IMR-90 (cell line): ENCODE results near the gene SLC39A11. TPM values are rescaled to one million over a fixed set of nuclear protein-coding genes. Genes with fewer than 3 reads are reported as not detected.

ENCODE experiments used
- ATAC-seq: fragments of 200-7000 bp; cut with Tn5 transposase; 2 replicates; pipeline ENCODE4 v1.9.1; 2020; ENCODE audit warnings: low read depth, mild to moderate bottlenecking, moderate library complexity
- BruUV-seq: library from RNA; stranded (reverse); fragments of 400-500 nt; replicated peaks from 2 replicates; lab custom pipeline; 2021; lab: Mats Ljungman, UMichigan
- CTCF ChIA-PET: fragments of 300-600 bp; formaldehyde crosslinking; extraction: SDS; loops from one replicate; lab custom pipeline; 2021; ENCODE audit warnings: antibody characterized with exemption; lab: Yijun Ruan, JAX
- POLR2A ChIA-PET: fragments of 300-600 bp; sonication (Branson Sonifier 250); formaldehyde crosslinking; loops from one replicate; lab custom pipeline; 2022; ENCODE audit warnings: antibody characterized with exemption; ENCODE audit not compliant: unreplicated experiment; lab: Charles Lee
- DNase-seq: peaks from one replicate; pipeline ENCODE4 v3.0.0; 2013
- H2AFZ ChIP-seq: replicated peaks from 2 replicates; pipeline ENCODE3; 2013; ENCODE audit warnings: low read length, mild to moderate bottlenecking; ENCODE audit not compliant: poor library complexity
- H2AK5ac ChIP-seq: 2 replicates; pipeline ENCODE4 v1.6.1; 2013; ENCODE audit warnings: low read depth, low read length, inconsistent platforms
- H2AK9ac ChIP-seq: replicated peaks from 2 replicates; pipeline ENCODE3; 2013; ENCODE audit warnings: mild to moderate bottlenecking, low read depth, low read length, moderate library complexity; ENCODE audit not compliant: poor library complexity
- H2BK120ac ChIP-seq: 2 replicates; pipeline ENCODE4 v1.6.1; 2013; ENCODE audit warnings: low read depth, low read length, inconsistent platforms
- H2BK15ac ChIP-seq: 3 replicates; pipeline ENCODE4 v1.6.1; 2013; ENCODE audit warnings: low read depth, low read length, inconsistent platforms
- H2BK20ac ChIP-seq: 2 replicates; pipeline ENCODE4 v1.6.1; 2013; ENCODE audit warnings: low read depth, mild to moderate bottlenecking, inconsistent platforms, low read length, moderate library complexity
- H2BK5ac ChIP-seq: 2 replicates; pipeline ENCODE4 v1.6.1; 2013; ENCODE audit warnings: mild to moderate bottlenecking, low read depth, low read length, inconsistent platforms; ENCODE audit not compliant: poor library complexity, severe bottlenecking
- H3K14ac ChIP-seq: replicated peaks from 2 replicates; pipeline ENCODE4 v1.6.1; 2013; ENCODE audit warnings: low read depth, low read length, inconsistent platforms
- H3K18ac ChIP-seq: 2 replicates; pipeline ENCODE4 v1.6.1; 2013; ENCODE audit warnings: low read depth, low read length, control low read depth
- H3K23ac ChIP-seq: 2 replicates; pipeline ENCODE4 v1.6.1; 2013; ENCODE audit warnings: low read depth, low read length, inconsistent platforms
- H3K27ac ChIP-seq: 2 replicates; pipeline ENCODE4 v1.5.1; 2013; ENCODE audit warnings: mild to moderate bottlenecking, control low read depth, low read length; ENCODE audit not compliant: insufficient read depth
- H3K27me3 ChIP-seq: 2 replicates; pipeline ENCODE4 v1.6.1; 2013; ENCODE audit warnings: low read length; ENCODE audit not compliant: control insufficient read depth, insufficient read depth
- H3K36me3 ChIP-seq: 2 replicates; pipeline ENCODE4 v1.6.1; 2013; ENCODE audit warnings: low read length, mixed read lengths; ENCODE audit not compliant: control insufficient read depth, insufficient read depth
- H3K4ac ChIP-seq: 2 replicates; pipeline ENCODE4 v1.6.1; 2013; ENCODE audit warnings: low read depth, low read length, inconsistent platforms
- H3K4me1 ChIP-seq: 2 replicates; pipeline ENCODE4 v1.6.1; 2013; ENCODE audit warnings: low read length, mixed read lengths; ENCODE audit not compliant: control insufficient read depth, insufficient read depth
- H3K4me2 ChIP-seq: 2 replicates; pipeline ENCODE4 v1.6.1; 2013; ENCODE audit warnings: low read depth, mild to moderate bottlenecking, control low read depth, low read length, moderate library complexity
- H3K4me3 ChIP-seq: 2 replicates; pipeline ENCODE4 v1.5.1; 2013; ENCODE audit warnings: low read depth, mild to moderate bottlenecking, control low read depth, low read length, moderate library complexity; ENCODE audit not compliant: insufficient read depth
- H3K56ac ChIP-seq: 2 replicates; pipeline ENCODE4 v1.6.1; 2013; ENCODE audit warnings: low read length, inconsistent platforms; ENCODE audit not compliant: insufficient read depth; ENCODE audit errors: extremely low read depth
- H3K79me1 ChIP-seq, 2 experiments: 2 replicates each; pipeline ENCODE4 v1.6.1; 2013; ENCODE audit warnings: low read length in 2 of 2, inconsistent platforms in 1 of 2, low read depth in 1 of 2
- H3K9ac ChIP-seq: 2 replicates; pipeline ENCODE4 v1.6.1; 2013; ENCODE audit warnings: low read depth, low read length, control low read depth
- H3K9me1 ChIP-seq: 2 replicates; pipeline ENCODE4 v1.6.1; 2013; ENCODE audit warnings: low read length, inconsistent platforms; ENCODE audit not compliant: insufficient read depth
- H3K9me3 ChIP-seq: 2 replicates; pipeline ENCODE4 v1.6.1; 2013; ENCODE audit warnings: low read length; ENCODE audit not compliant: control insufficient read depth, insufficient read depth
- H4K20me1 ChIP-seq: 2 replicates; pipeline ENCODE4 v1.6.1; 2013; ENCODE audit warnings: low read length, inconsistent platforms; ENCODE audit not compliant: insufficient read depth
- H4K5ac ChIP-seq: 2 replicates; pipeline ENCODE4 v1.6.1; 2013; ENCODE audit warnings: mild to moderate bottlenecking, low read depth, low read length, control low read depth
- H4K8ac ChIP-seq, 2 experiments: 2 replicates each; pipeline ENCODE4 v1.6.1; 2013; ENCODE audit warnings: low read depth in 2 of 2, low read length in 2 of 2, control low read depth in 1 of 2, inconsistent platforms in 1 of 2
- H4K91ac ChIP-seq: 2 replicates; pipeline ENCODE4 v1.6.1; 2013; ENCODE audit warnings: low read depth, low read length, inconsistent platforms; ENCODE audit not compliant: insufficient read depth
- BHLHE40 ChIP-seq: fragments of 150-350 bp; IDR thresholded peaks from 2 replicates; pipeline ENCODE4 v1.6.1; 2016; ENCODE audit warnings: mild to moderate bottlenecking, low read depth, low read length
- CTCF ChIP-seq: conservative IDR thresholded peaks from 2 replicates; pipeline ENCODE4 v1.5.1; 2012; ENCODE audit warnings: mild to moderate bottlenecking, low read depth, low read length, improper control_type of control experiment
- ELK1 ChIP-seq: fragments of 150-350 bp; IDR thresholded peaks from 2 replicates; pipeline ENCODE4 v1.6.1; 2016; ENCODE audit warnings: low read depth, mild to moderate bottlenecking, low read length, moderate library complexity, borderline replicate concordance
- FOS ChIP-seq: fragments of 150-350 bp; IDR thresholded peaks from 2 replicates; pipeline ENCODE4 v1.6.1; 2016; ENCODE audit warnings: low read depth, low read length
- MAFK ChIP-seq: IDR thresholded peaks from 2 replicates; pipeline ENCODE4 v1.6.1; 2012; ENCODE audit warnings: low read depth, low read length, improper control_type of control experiment
- POLR2A ChIP-seq: IDR thresholded peaks from 2 replicates; pipeline ENCODE4 v1.6.1; 2012; ENCODE audit warnings: mild to moderate bottlenecking, low read depth, low read length
- RFX5 ChIP-seq: IDR thresholded peaks from 2 replicates; pipeline ENCODE4 v1.8.0; 2012; ENCODE audit warnings: low read depth, mild to moderate bottlenecking, low read length, moderate library complexity
- WGBS, 2 experiments: methylation state at CpG; one replicate each; pipeline versions ENCODE4 v1.1.5 to v1.1.7; 2013; ENCODE audit warnings: missing lambda C conversion rate in 2 of 2; ENCODE audit not compliant: insufficient read length in 1 of 2; ENCODE audit errors: extremely low coverage in 2 of 2; 5-methylcytosine and 5-hydroxymethylcytosine counted together
- dilution Hi-C: fragments of 300-500 bp; cut with HindIII; formaldehyde crosslinking; loops from one replicate; pipeline ENCODE4 v1.14.3; 2018; ENCODE audit warnings: low sequenced_read_pairs; ENCODE audit not compliant: unreplicated experiment
- in situ Hi-C: fragments of 300-500 bp; cut with MboI; formaldehyde crosslinking; loops from 3 replicates; pipeline ENCODE4 v1.14.3; 2019; ENCODE audit warnings: low sequenced_read_pairs, inconsistent platforms, mixed read lengths
- intact Hi-C: fragments of 100-400 bp; cut with micrococcal nuclease; formaldehyde crosslinking; loops from 2 replicates; pipeline ENCODE4 v1.10.0; 2022
- polyA plus RNA-seq, 3 experiments: library from polyadenylated mRNA; depleted of rRNA; stranded (reverse); fragments of >200 nt; gene quantifications; 2 replicates each; pipeline ENCODE4 v1.2.3, GENCODE V29; 2012; ENCODE audit warnings: low replicate concordance in 1 of 3
- total RNA-seq: library from RNA; depleted of rRNA; stranded (reverse); fragments of >200 nt; gene quantifications from 2 replicates; pipeline ENCODE4 v1.2.3, GENCODE V29; 2012

SLC39A11 gene
- total and polyA plus RNA-seq, 2 of the 4 experiments (the other 2 are of a cell fraction) = 8.8 to 14.3 TPM

- TF ChIP-seq ELK1 (no peak), MAFK (no peak)
Measured at GRCh38 chr17:72942579-72942978, 149.9 kb downstream of the SLC39A11 start (continued).

GRCh38 chr17:72940496-72940895 lies 152.0 kb downstream of the SLC39A11 start:
- no peak overlapping the region for H4K5ac ChIP-seq
- no peak overlapping the region for H3K27ac ChIP-seq
- 98% methylated on average over 6 of the region's 11 CpGs; no CpG with 5 or more reads in 1 of the 2 experiments for WGBS, 2 experiments
- H3K4me3 ChIP-seq = no peak overlapping the region
- ATAC-seq = no peak
- no peak overlapping the region for H2AFZ ChIP-seq
- H2AK5ac ChIP-seq = no peak overlapping the region
- DNase-seq = no peak
- H3K79me1 ChIP-seq = no peaks in the 10 kb centered on the region
- H3K4me2 ChIP-seq = no peak overlapping the region
- ChIA-PET POLR2A (no interaction called here), CTCF (interaction anchor here (0.7 kb wide), 1 partner anchor 377 kb away, joined by 3 read pairs; no protein-coding TSS in a partner anchor)
- dilution Hi-C loops = no loop called here
- no peak overlapping the region for H2BK15ac ChIP-seq
- H3K18ac ChIP-seq = no peak overlapping the region
- no peak overlapping the region for H2BK5ac ChIP-seq
- H3K14ac ChIP-seq = no peak overlapping the region
- H3K56ac ChIP-seq = no peak overlapping the region
- H3K9me3 ChIP-seq = no peaks in the 10 kb centered on the region
- H3K9ac ChIP-seq = no peak overlapping the region
- intact Hi-C loops = no loop called here
- H3K9me1 ChIP-seq = peaks cover 4% of the 10 kb centered on the region; the same call in 1 of the 2 replicates
- H2BK20ac ChIP-seq = no peak overlapping the region
- H3K27me3 ChIP-seq = no peaks in the 10 kb centered on the region
- H4K91ac ChIP-seq = no peak overlapping the region
- H3K23ac ChIP-seq = no peak overlapping the region
- in situ Hi-C loops = no loop called here
- TF ChIP-seq POLR2A = no peak
- TF ChIP-seq FOS = no peak
- no peak for TF ChIP-seq ELK1
- no peak for TF ChIP-seq CTCF
- TF ChIP-seq RFX5 = no peak
- TF ChIP-seq BHLHE40 = no peak
- 0 out of 2 replicates have a peak, but pooled peaks cover 1% of the 10 kb centered on the region for H3K36me3 ChIP-seq
- H4K20me1 ChIP-seq = no peaks in the 10 kb centered on the region
- no peak overlapping the region for H2BK120ac ChIP-seq
- no peak overlapping the region for H3K4ac ChIP-seq
- H3K4me1 ChIP-seq = no peaks in the 10 kb centered on the region
- H2AK9ac ChIP-seq = no peak overlapping the region
- H4K8ac ChIP-seq = no peak overlapping the region
- BruUV-seq = no TSS peak
